Upper lobe of right lung (tissue), 1 donor: ENCODE measurements around the gene RMI2. TPM values are rescaled to one million over a fixed set of nuclear protein-coding genes. Genes with fewer than 3 reads are reported as not detected.

Experiments
- ATAC-seq: fragments of 200-7000 bp; cut with Tn5 transposase; one replicate; pipeline ENCODE4 v1.9.1; 2020; ENCODE audit warnings: mild to moderate bottlenecking, moderate library complexity
- DNase-seq: peaks from one replicate; pipeline ENCODE4 v3.0.0-alpha.2; 2020
- H3K27ac ChIP-seq: fragments of 200-600 bp; one replicate; pipeline ENCODE4 v1.8.0; 2022
- H3K27me3 ChIP-seq: fragments of 200-600 bp; one replicate; pipeline ENCODE4 v1.8.0; 2022; ENCODE audit warnings: mild to moderate bottlenecking
- H3K36me3 ChIP-seq: fragments of 200-600 bp; one replicate; pipeline ENCODE4 v1.8.0; 2022
- H3K4me1 ChIP-seq: fragments of 200-600 bp; one replicate; pipeline ENCODE4 v1.8.0; 2022
- H3K4me3 ChIP-seq: fragments of 200-600 bp; one replicate; pipeline ENCODE4 v1.8.0; 2022; ENCODE audit warnings: mild to moderate bottlenecking
- H3K9me3 ChIP-seq: fragments of 200-600 bp; one replicate; pipeline ENCODE4 v1.8.0; 2022
- intact Hi-C: fragments of 100-400 bp; cut with DNase I; formaldehyde crosslinking; loops from one replicate; pipeline ENCODE4 v1.11.0; 2022
- total RNA-seq: library from RNA; stranded (reverse); fragmentation: NEBNext Ultra II Directional; extraction: Animal tissue kit (Norgen Biotek cat#: 25700); gene quantifications from one replicate; pipeline ENCODE4 v1.2.1, GENCODE V29; 2021
- TF ChIP-seq, protein P1 (sequence below): fragments of 200-600 bp; IDR thresholded peaks from one replicate; pipeline ENCODE4 v1.8.0; 2022; ENCODE audit warnings: antibody characterized with exemption
- donor health status: DM: no; HTN: yes; CAD: no; lungs with severe emphysema.

The RMI2 gene
- total RNA-seq, 1 donor from 2014 or later = 1.2 TPM

DNA sequence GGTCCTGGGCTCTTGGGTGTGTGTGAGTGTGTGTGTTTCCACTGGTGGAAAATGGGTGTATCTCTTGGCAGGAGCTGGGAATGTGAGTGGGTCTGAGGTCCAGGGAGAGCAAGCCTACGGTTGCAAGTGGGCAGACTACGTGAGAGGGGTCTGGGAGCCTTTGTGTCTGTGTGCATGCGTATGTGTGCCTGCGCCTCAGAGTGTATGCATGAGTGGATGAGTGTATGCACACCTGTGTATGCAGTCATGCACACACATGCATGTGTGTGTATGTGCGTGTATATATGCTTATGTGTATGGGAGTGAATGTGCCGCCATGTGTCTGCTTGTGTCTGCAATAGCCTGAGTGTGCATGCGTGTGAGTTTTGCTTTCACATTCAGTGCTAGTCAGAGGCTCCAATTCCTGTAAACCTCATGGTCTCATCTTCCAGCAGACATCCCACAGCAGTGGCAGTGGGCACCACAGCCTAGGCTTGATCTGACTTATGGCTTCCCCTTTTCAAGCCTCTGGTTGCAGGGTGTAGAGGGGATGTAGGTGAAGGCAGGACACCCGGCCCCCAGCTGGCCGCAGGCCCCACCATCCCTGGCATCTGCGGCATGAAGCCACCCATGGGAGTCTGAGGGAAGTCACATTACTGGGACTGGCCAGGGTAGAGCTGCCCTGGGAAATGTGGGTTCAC, 19.7 kb upstream of the RMI2 start:
- Histone ChIP-seq H3K9me3 (no peaks in the 10 kb centered on the region), H3K4me1 (peaks cover 24% of the 10 kb centered on the region), H3K27me3 (no peaks in the 10 kb centered on the region), H3K27ac (no peak overlapping the region), H3K4me3 (no peak overlapping the region), H3K36me3 (no peaks in the 10 kb centered on the region)
- TF ChIP-seq, protein P1, sequence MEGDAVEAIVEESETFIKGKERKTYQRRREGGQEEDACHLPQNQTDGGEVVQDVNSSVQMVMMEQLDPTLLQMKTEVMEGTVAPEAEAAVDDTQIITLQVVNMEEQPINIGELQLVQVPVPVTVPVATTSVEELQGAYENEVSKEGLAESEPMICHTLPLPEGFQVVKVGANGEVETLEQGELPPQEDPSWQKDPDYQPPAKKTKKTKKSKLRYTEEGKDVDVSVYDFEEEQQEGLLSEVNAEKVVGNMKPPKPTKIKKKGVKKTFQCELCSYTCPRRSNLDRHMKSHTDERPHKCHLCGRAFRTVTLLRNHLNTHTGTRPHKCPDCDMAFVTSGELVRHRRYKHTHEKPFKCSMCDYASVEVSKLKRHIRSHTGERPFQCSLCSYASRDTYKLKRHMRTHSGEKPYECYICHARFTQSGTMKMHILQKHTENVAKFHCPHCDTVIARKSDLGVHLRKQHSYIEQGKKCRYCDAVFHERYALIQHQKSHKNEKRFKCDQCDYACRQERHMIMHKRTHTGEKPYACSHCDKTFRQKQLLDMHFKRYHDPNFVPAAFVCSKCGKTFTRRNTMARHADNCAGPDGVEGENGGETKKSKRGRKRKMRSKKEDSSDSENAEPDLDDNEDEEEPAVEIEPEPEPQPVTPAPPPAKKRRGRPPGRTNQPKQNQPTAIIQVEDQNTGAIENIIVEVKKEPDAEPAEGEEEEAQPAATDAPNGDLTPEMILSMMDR = no peak
- DNase-seq (no peak), ATAC-seq (peak; percentile 24)
- intact Hi-C loops = no loop called here

DNA sequence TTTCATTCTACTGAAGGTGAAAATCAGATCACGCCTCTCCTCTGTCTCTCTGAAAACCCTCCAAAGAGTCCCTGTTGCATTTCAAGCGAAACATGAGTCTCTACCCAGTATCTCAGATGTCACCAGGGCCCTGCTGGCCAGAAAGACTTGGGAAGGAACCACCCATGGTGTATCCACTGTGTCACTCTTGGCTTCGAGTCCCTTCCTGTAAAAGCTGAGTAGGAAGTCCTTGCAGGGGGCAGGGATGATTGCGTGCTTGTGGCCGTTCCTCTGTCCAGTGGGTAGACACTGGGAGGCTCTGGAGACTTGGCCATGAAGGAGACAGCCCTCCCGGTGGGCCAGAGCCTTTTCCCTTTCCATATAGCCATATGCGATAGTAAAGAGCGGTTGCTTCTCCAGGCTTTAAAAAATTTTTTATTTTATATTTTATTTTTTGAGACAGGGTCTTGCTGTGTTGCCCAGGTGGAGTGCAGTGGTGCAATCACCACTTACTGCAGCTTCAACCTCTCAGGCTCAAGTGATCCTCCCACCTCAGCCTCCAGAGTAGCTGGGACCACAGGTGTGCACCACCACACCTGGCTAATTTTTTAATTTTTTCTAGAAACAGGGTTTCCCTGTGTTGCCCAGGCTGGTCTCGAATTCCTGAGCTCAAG, 19.0 kb upstream of the RMI2 start:
- intact Hi-C loops = no loop called here
- Histone ChIP-seq H3K27me3 (no peaks in the 10 kb centered on the region), H3K27ac (no peak overlapping the region), H3K9me3 (no peaks in the 10 kb centered on the region), H3K4me3 (no peak overlapping the region), H3K4me1 (peaks cover 24% of the 10 kb centered on the region), H3K36me3 (no peaks in the 10 kb centered on the region)
- DNase-seq (no peak), ATAC-seq (peak; percentile 45)
- TF ChIP-seq, protein P1 = no peak

DNA sequence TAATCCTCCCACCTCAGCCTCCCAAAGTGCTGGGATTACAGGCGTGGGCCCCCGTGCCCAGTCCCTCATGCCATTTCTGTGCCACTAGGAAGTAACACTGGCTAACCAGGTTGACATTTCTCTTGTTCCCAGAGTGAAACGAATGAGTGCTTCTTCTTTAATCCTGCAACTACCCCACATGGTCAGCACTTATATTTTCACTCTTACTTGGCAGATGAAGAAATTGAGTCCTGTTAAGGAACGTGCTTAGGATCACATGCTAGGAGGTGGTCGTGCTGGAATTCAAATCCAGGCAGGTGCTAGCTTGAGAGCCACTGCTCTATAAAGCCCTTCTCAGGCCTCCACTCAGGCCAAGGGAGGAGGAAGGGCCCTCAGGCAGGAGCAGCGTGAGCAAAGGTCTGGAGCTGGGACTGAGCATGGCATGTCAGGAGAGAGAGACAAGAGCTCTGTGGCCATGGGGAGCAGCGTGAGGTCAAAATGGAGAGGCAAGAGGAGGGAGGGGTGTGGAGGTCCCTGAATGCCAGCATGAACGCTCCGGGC, 18.5 kb upstream of the RMI2 start:
- no peak for ATAC-seq
- no peak for DNase-seq
- Histone ChIP-seq H3K4me3 (no peak overlapping the region), H3K4me1 (peaks cover 24% of the 10 kb centered on the region), H3K9me3 (no peaks in the 10 kb centered on the region), H3K27me3 (no peaks in the 10 kb centered on the region), H3K36me3 (no peaks in the 10 kb centered on the region), H3K27ac (no peak overlapping the region)
- TF ChIP-seq, protein P1 = no peak
- intact Hi-C loops = no loop called here

DNA sequence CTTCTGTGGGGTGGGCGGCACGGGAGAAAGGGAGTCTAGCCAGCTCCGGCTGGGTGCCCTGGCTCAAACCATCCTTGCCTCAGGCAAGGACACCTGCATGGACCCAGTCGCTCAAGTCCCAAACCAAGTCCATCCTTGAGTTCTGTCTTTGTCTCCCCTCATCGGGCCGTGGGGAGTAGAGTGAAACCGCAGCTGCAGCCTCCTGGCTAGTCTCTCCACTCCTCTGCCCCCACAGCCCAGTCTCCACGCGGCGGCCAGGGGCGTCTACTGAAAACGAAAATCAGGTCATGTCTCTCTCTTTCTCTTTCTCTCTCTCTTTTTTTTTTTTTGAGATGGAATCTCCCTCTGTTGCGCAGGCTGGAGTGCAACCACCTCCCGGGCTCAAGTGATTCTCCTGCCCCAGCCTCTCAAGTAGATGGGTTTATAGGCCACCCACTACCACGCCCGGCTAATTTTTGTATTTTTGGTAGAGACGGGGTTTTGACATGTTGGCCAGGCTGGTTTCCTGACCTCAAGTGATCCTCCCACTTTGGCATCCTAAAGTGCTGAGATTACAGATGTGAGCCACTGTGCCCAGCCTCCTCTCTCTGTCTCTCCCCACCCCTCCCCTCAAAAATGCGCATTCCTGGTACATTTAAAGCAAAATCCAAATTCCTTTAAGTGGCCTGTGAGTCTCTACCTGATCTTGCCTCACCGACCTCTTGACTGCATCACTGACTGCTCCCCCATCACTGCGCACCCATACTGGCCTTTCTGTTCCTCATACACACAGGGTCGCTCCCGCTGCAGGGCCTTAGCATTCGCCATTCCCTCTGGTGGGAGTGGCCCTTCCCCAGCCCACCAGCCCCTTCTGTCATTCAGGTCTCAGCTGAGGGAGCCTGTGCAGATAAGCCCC, 17.7 kb upstream of the RMI2 start:
- no peaks in the 10 kb centered on the region for H3K9me3 ChIP-seq
- TF ChIP-seq, protein P1 = no peak
- H3K4me3 ChIP-seq = no peak overlapping the region
- H3K4me1 ChIP-seq = peaks cover 24% of the 10 kb centered on the region
- H3K27me3 ChIP-seq = no peaks in the 10 kb centered on the region
- no peaks in the 10 kb centered on the region for H3K36me3 ChIP-seq
- intact Hi-C loops = no loop called here
- H3K27ac ChIP-seq = no peak overlapping the region
- ATAC-seq (no peak), DNase-seq (no peak)

DNA sequence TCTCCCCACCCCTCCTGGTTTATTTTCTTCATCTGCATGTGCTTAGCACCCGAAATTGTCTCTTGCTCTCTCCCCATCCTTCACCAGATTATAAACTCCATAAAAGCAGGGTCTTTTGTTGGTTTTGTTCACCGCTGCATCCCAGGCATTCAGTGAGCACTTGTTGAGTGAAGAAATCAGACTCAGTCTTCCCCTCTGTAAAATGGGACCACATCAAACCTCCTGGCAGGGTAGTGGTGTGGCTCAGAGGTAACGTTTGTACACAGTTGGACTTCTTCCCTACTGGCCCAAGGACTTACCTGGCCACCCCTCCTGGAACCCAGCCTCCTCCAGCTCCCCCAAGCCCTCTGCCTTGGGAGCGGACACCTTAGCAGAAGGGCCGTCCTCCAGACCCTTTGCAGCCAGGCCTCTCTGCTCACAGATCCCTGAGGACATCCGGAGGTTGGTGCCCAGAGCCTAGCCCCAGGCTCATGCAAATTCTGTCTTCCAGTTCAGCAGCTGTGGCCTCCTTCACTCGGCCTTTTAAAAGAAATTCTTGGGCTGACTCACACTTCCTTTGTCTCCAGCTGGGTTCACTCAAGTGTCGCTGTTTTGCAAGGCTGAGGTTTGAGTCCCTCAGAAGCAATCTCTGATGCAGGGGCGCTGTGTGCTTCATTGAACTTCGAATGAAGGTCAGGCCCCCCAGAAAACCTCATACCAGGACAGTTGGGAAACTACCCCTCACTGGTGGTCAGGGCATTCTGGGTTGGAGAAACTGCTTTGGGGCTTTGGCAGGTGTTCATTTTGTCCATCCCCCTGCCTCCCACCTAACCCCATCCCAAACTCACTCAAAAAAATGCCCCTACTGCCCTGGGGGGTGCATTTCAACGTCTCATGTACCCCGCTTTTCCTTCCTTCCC, 16.8 kb upstream of the RMI2 start:
- no peaks in the 10 kb centered on the region for H3K36me3 ChIP-seq
- H3K9me3 ChIP-seq = no peaks in the 10 kb centered on the region
- H3K27ac ChIP-seq = peak overlapping the region; percentile 14
- no peak overlapping the region for H3K4me3 ChIP-seq
- DNase-seq = no peak
- intact Hi-C loops = no loop called here
- TF ChIP-seq, protein P1 = no peak
- H3K27me3 ChIP-seq = no peaks in the 10 kb centered on the region
- ATAC-seq = peak; percentile 89
- peaks cover 24% of the 10 kb centered on the region for H3K4me1 ChIP-seq
